CD4-positive, alpha-beta T cell (primary cell): Measurements from ENCODE around the gene POLR3E. TPM values are rescaled to one million over a fixed set of nuclear protein-coding genes. Genes with fewer than 3 reads are reported as not detected.

Experiments used
- ATAC-seq: fragments of 200-7000 bp; cut with Tn5 transposase; one replicate; pipeline ENCODE4 v1.10.0; 2022; ENCODE audit warnings: mild to moderate bottlenecking; ENCODE audit not compliant: poor library complexity
- CTCF ChIA-PET: fragments of 350-600 bp; sonication (Branson Sonifier 250); formaldehyde crosslinking; loops from one replicate; lab custom pipeline; 2021; ENCODE audit warnings: antibody characterized with exemption, inconsistent platforms; lab: Charles Lee
- POLR2A ChIA-PET: fragments of 350-600 bp; sonication (Branson Sonifier 250); formaldehyde crosslinking; loops from one replicate; lab custom pipeline; 2021; ENCODE audit warnings: antibody characterized with exemption, inconsistent platforms; lab: Charles Lee
- DNase-seq, 14 experiments: peaks; one replicate each; pipeline ENCODE4 v3.0.0-alpha.2; 2013 to 2020; ENCODE audit warnings: mixed read lengths in 2 of 14
- H3K27ac ChIP-seq, 2 donors: one replicate each; pipeline versions ENCODE4 v1.5.1 to v1.7.0; 2013; ENCODE audit warnings: low read length in 2 of 2, low read depth in 1 of 2, mild to moderate bottlenecking in 1 of 2
- H3K27me3 ChIP-seq, 2 experiments: 1 replicate in 1 of 2; 2 replicates in 1 of 2; pipeline versions ENCODE4 v1.6.1 to v1.7.0; 2013; ENCODE audit warnings: low read length in 2 of 2, control low read depth in 1 of 2, mild to moderate bottlenecking in 1 of 2, moderate library complexity in 1 of 2; ENCODE audit not compliant: insufficient read depth in 2 of 2, control insufficient read depth in 1 of 2
- H3K36me3 ChIP-seq: one replicate; pipeline ENCODE4 v1.6.1; 2013; ENCODE audit warnings: low read length, control low read depth; ENCODE audit not compliant: insufficient read depth
- H3K4me1 ChIP-seq: one replicate; pipeline ENCODE4 v1.6.1; 2013; ENCODE audit warnings: low read length, control low read depth; ENCODE audit not compliant: insufficient read depth
- H3K4me3 ChIP-seq: one replicate; pipeline ENCODE4 v1.5.1; 2013; ENCODE audit warnings: mild to moderate bottlenecking, low read length, moderate library complexity
- H3K9me3 ChIP-seq, 2 experiments: 1 replicate in 1 of 2; 2 replicates in 1 of 2; pipeline versions ENCODE4 v1.6.1 to v1.7.0; 2013; ENCODE audit warnings: low read length in 2 of 2, mild to moderate bottlenecking in 2 of 2, control low read depth in 1 of 2, moderate library complexity in 1 of 2; ENCODE audit not compliant: control insufficient read depth in 1 of 2, insufficient read depth in 1 of 2
- H3K27ac Mint-ChIP-seq: one replicate; pipeline ENCODE4 v1.8.0; 2020; ENCODE audit warnings: mixed read lengths
- H3K27me3 Mint-ChIP-seq: one replicate; pipeline ENCODE4 v1.8.0; 2021; ENCODE audit warnings: mixed read lengths
- H3K36me3 Mint-ChIP-seq: one replicate; pipeline ENCODE4 v1.8.0; 2021; ENCODE audit warnings: low read depth, mixed read lengths
- H3K4me1 Mint-ChIP-seq: one replicate; pipeline ENCODE4 v1.8.0; 2021; ENCODE audit warnings: low read depth, mixed read lengths
- H3K4me3 Mint-ChIP-seq: one replicate; pipeline ENCODE4 v1.8.0; 2020; ENCODE audit warnings: mild to moderate bottlenecking, mixed read lengths
- H3K9me3 Mint-ChIP-seq: one replicate; pipeline ENCODE4 v1.8.0; 2020; ENCODE audit warnings: mixed read lengths
- CTCF ChIP-seq: fragments of 200-600 bp; IDR thresholded peaks from one replicate; pipeline ENCODE4 v1.8.0; 2022; ENCODE audit warnings: antibody characterized with exemption, mild to moderate bottlenecking
- intact Hi-C, 2 experiments: fragments of 100-400 bp; cut with DNase I in 1 of 2; cut with micrococcal nuclease in 1 of 2; formaldehyde crosslinking; loops; one replicate each; pipeline versions ENCODE4 v1.15.1 to v1.9.0; 2023 to 2025; cut with DNase I, micrococcal nuclease
- total RNA-seq, 174 experiments: library from RNA in 2 of 174; stranded (reverse) in 2 of 174; gene quantifications; one replicate each; pipeline ENCODE4 v1.2.3 and lab custom pipeline; 2021 to 2026

POLR3E gene
- total RNA-seq, 2 experiments from 2014 or later, result 239 to 242 TPM

- Mint-ChIP-seq H3K27me3 (no peaks in the 10 kb centered on the region), H3K4me1 (peaks cover 56% of the 10 kb centered on the region)
- CTCF ChIA-PET, result interaction anchor here (0.8 to 1.4 kb wide), 2 partner anchors 53 to 56 kb away, joined by 3 to 10 read pairs; no protein-coding TSS in a partner anchor
These were observed 77.3 kb downstream of the POLR3E start, which contains the start of gene CDR2 for GRCh38 chr16:22374311-22375116. Gene CDR2, minus strand, starts transcription at chr16:22374619. Its CDS starts 310 bp downstream, at chr16:22374309.

GRCh38 chr16:22375117-22375962, 78.1 kb downstream of the POLR3E start:
- peak in 3 of 14 experiments; percentile 30 to 37 (median 34) for DNase-seq
- ChIA-PET CTCF (interaction anchor here (0.8 to 1.4 kb wide), 3 partner anchors 13 to 56 kb away, joined by 3 to 10 read pairs (median 3); no protein-coding TSS in a partner anchor), POLR2A (interaction anchor here (0.7 to 7.6 kb wide), 14 partner anchors 8 to 186 kb away, joined by 3 to 327 read pairs (median 4); partner anchors contain the start of gene POLR3E)
- ATAC-seq, result no peak
- Histone ChIP-seq H3K27ac (peak overlapping the region in 1 of 2 donors; percentile 83), H3K36me3 (no peaks in the 10 kb centered on the region), H3K4me3 (peak overlapping the region; percentile 91), H3K4me1 (peaks cover 30% of the 10 kb centered on the region), H3K9me3 (no peaks in the 10 kb centered on the region), H3K27me3 (no peaks in the 10 kb centered on the region)
- Mint-ChIP-seq H3K4me1 (peaks cover 52% of the 10 kb centered on the region), H3K9me3 (no peaks in the 10 kb centered on the region), H3K36me3 (peaks cover 35% of the 10 kb centered on the region), H3K27ac (peak overlapping the region; percentile 89), H3K27me3 (no peaks in the 10 kb centered on the region), H3K4me3 (peak overlapping the region; percentile 97)
- TF ChIP-seq CTCF, result no peak
- intact Hi-C loops, result loop anchor here (2.0 to 10.0 kb wide), 4 partner anchors 33 to 168 kb away; partner anchors contain the start of gene EEF2K (in 1 of the 2)

More at GRCh38 chr16:22374311-22375116, 77.3 kb downstream of the POLR3E start, which contains the start of gene CDR2:
- Histone ChIP-seq H3K4me3 (peak within 1 kb of the TSS; percentile 91), H3K9me3 (no peaks in the 10 kb centered on the region), H3K4me1 (peaks cover 26% of the 10 kb centered on the region), H3K27me3 (no peaks in the 10 kb centered on the region), H3K27ac (peak within 1 kb of the TSS; percentile 31 to 83), H3K36me3 (no peaks in the 10 kb centered on the region)
- TF ChIP-seq CTCF, result no peak
- Mint-ChIP-seq H3K36me3 (peaks cover 37% of the 10 kb centered on the region), H3K27ac (peak within 1 kb of the TSS; percentile 97), H3K9me3 (no peaks in the 10 kb centered on the region), H3K4me3 (peak within 1 kb of the TSS; percentile 99)
- intact Hi-C loops, result loop anchor here (1.0 to 10.0 kb wide), 7 partner anchors 16 to 187 kb away; partner anchors contain the start of gene EEF2K (in 1 of the 2)
- ATAC-seq (peak; percentile 91), DNase-seq (peak; percentile 96 to 99 (median 97))
- POLR2A ChIA-PET, result interaction anchor here (0.7 to 7.6 kb wide), 18 partner anchors 9 to 185 kb away, joined by 3 to 327 read pairs (median 5); partner anchors contain the start of gene POLR3E
